ENCODE data around the gene BCL11B. TPM values are rescaled to one million over a fixed set of nuclear protein-coding genes. Genes with fewer than 3 reads are reported as not detected.

Gene BCL11B
- total RNA-seq, 1 donor from 2014 or later: 0.85 TPM

DNA sequence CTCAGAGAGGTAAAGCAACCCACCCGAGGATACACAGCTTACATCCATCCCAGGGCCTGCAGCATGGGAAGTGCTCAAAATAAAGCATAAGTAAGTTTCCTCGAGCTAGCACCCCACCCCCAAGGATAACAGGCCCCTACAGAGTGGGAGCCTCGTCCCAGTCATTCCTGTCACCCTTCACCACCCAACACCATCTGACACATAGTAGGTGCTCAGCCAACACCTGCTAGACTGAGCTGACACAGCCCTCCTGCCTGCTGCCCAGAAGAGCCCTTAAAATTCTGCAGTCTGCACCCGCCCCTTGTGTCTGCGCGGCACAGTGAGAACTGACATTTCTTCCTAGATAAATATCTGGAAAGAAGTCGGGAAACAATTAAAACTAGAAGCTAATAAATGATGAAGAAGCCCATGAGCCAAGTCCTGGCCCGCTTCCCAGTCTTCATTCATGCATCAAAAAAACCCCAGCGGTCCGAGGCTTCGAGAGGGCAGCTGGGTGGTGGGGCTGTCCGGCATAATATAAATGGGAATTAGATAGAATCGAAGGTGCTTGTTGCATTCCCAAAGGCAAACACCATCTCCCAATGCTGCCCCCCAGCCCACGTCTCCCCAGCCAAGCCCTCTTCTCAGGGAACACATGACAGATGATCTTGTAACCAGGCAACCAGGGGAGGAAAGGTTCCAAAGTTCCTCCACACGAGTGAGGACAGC, 76.2 kb downstream of the BCL11B start:
- H3K36me3 ChIP-seq: no peaks in the 10 kb centered on the region
- H3K9me3 ChIP-seq: no peaks in the 10 kb centered on the region
- TF ChIP-seq, protein P1, sequence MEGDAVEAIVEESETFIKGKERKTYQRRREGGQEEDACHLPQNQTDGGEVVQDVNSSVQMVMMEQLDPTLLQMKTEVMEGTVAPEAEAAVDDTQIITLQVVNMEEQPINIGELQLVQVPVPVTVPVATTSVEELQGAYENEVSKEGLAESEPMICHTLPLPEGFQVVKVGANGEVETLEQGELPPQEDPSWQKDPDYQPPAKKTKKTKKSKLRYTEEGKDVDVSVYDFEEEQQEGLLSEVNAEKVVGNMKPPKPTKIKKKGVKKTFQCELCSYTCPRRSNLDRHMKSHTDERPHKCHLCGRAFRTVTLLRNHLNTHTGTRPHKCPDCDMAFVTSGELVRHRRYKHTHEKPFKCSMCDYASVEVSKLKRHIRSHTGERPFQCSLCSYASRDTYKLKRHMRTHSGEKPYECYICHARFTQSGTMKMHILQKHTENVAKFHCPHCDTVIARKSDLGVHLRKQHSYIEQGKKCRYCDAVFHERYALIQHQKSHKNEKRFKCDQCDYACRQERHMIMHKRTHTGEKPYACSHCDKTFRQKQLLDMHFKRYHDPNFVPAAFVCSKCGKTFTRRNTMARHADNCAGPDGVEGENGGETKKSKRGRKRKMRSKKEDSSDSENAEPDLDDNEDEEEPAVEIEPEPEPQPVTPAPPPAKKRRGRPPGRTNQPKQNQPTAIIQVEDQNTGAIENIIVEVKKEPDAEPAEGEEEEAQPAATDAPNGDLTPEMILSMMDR (IDR thresholded peaks at IDR 0.05): no peak
- no peak overlapping the region for H3K4me3 ChIP-seq
- DNase-seq (ENCODE audit: low spot score in 2 of 2): no peak
- peaks cover 6 to 7% of the 10 kb centered on the region in 2 donors for H3K4me1 ChIP-seq
- no peak overlapping the region for H3K27ac ChIP-seq
- intact Hi-C loops (cut with DNase I): no loop called here
- no peaks in the 10 kb centered on the region for H3K27me3 ChIP-seq

DNA sequence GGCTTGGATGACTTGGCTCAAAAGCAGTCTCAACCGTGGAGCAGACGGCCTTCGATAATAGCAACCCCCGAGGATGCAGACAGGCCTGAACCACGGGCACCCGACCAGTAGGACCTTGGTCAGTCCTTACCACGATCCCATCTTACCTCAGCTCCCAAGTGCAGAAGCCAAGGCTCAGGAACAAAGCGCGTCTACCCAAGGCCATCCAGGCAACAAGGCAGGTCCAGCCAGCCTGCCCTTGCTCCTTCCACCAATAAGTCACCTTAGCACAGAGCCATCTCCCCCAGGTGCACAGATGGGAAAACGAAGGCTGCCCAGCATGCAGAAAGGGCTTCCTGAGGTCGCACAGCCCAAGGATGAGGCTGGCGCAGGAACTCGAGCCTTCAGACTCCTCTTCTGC, 77.3 kb downstream of the BCL11B start:
- no peaks in the 10 kb centered on the region for H3K9me3 ChIP-seq
- H3K27me3 ChIP-seq: no peaks in the 10 kb centered on the region
- no peak overlapping the region for H3K4me3 ChIP-seq
- H3K4me1 ChIP-seq: peaks cover 6 to 7% of the 10 kb centered on the region in 2 donors
- H3K27ac ChIP-seq: no peak overlapping the region
- intact Hi-C loops (cut with DNase I): no loop called here
- no peaks in the 10 kb centered on the region for H3K36me3 ChIP-seq
- TF ChIP-seq, protein P1 (IDR thresholded peaks at IDR 0.05): no peak
- no peak for DNase-seq (ENCODE audit: low spot score in 2 of 2)

DNA sequence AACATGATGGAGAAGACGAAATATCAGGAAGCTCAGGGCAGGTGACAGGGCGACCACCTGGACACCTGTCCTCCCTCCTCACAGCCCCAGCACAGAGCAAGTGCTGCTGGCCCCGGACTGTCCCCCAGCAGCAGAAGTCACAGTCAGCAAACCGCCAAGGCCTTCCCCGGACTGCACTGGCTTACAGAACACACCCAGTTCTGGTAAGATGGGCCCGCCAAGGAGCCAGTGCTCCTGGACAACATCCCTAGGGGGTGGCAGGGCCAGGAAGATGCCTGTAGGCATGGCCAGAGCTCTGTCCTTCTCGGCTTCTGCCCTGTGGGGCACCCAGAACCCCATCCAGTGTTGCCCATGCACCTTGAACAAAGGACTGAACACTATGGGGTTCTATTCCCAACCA, 77.9 kb downstream of the BCL11B start:
- Histone ChIP-seq H3K4me3 (no peak overlapping the region), H3K4me1 (peaks cover 6 to 7% of the 10 kb centered on the region in 2 donors), H3K36me3 (no peaks in the 10 kb centered on the region), H3K27ac (no peak overlapping the region), H3K27me3 (no peaks in the 10 kb centered on the region), H3K9me3 (no peaks in the 10 kb centered on the region)
- intact Hi-C loops (cut with DNase I): no loop called here
- TF ChIP-seq, protein P1 (IDR thresholded peaks at IDR 0.05): no peak
- no peak for DNase-seq (ENCODE audit: low spot score in 2 of 2)

DNA sequence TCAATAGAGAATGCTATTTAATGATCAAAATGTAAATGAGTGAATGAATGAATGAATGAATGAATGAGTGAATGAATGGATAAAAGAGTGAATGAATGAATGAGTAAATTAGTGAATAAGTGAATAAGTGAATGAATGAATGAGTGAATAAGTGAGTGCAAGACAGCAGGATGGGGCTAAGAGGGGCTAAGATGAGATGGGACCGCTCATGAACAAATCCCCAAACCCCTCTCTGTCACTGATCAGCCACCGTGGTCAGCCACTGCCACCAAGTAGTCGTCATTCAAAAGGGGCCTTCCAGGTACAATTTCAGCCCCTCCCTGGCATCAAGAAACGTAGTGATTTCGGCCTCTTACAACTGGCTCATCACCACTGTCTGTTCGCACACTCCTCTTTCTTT, 79.2 kb downstream of the BCL11B start:
- Histone ChIP-seq H3K27ac (no peak overlapping the region), H3K27me3 (no peaks in the 10 kb centered on the region), H3K4me1 (peaks cover 6 to 7% of the 10 kb centered on the region in 2 donors), H3K9me3 (no peaks in the 10 kb centered on the region), H3K4me3 (peak overlapping the region in 1 of 2 donors; percentile 51), H3K36me3 (no peaks in the 10 kb centered on the region)
- TF ChIP-seq, protein P1 (IDR thresholded peaks at IDR 0.05): no peak
- intact Hi-C loops (cut with DNase I): loop anchor here (2.0 kb wide), 1 partner anchor 156 kb away; no protein-coding TSS in a partner anchor
- DNase-seq (ENCODE audit: low spot score in 2 of 2): no peak

DNA sequence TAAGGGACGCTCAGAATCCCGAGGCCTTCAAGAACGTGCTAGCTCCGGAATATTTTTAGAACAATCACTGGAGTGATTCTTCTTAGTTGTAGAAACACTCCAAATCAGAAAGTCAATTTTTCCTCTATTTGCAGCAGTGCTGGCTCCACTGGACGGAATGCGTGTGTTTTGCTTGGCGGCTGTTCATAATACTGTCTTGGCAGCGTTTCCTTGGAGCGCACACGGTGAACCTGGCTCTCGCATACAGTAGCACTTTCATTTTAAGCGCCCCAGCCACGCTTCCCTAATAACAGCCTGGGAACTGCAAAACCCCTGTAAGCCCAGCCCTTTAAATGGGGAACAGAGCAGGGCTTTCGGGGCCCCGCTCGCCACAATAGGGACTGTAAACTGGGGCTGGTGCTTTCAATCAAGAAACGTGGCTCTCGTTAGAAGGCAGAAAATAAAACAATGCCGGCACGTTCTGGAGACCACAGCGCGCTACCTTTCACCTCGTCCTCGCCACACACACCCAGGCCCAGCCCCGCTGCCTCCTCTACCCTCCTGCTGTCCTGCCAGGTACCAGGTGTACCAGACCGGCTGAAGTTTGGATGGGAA, 79.9 kb downstream of the BCL11B start:
- Histone ChIP-seq H3K36me3 (no peaks in the 10 kb centered on the region), H3K27ac (no peak overlapping the region), H3K4me3 (peak overlapping the region; percentile 43 to 51), H3K27me3 (no peaks in the 10 kb centered on the region), H3K4me1 (peaks cover 6 to 7% of the 10 kb centered on the region in 2 donors), H3K9me3 (no peaks in the 10 kb centered on the region)
- DNase-seq (ENCODE audit: low spot score in 2 of 2): peak in 1 of 2 donors; percentile 79
- intact Hi-C loops (cut with DNase I): loop anchor here (2.0 kb wide), 1 partner anchor 155 kb away; no protein-coding TSS in a partner anchor
- TF ChIP-seq, protein P1 (IDR thresholded peaks at IDR 0.05): no peak
